Mucosa of stomach (tissue), 1 donor: Measurements from ENCODE around the gene MEMO1.
"Not testable (repeated sequence)": the region's sequence is repeated elsewhere in the genome, so short reads cannot be mapped to it uniquely, and the experiment has no call there.

ENCODE experiments used
- H3K27me3 ChIP-seq: one replicate; pipeline ENCODE4 v1.7.0; 2013; ENCODE audit warnings: mild to moderate bottlenecking, low read length; ENCODE audit not compliant: control insufficient read depth, insufficient read depth
- H3K36me3 ChIP-seq: one replicate; pipeline ENCODE4 v1.7.0; 2013; ENCODE audit warnings: low read length; ENCODE audit not compliant: control insufficient read depth, insufficient read depth
- H3K4me1 ChIP-seq: one replicate; pipeline ENCODE4 v1.7.0; 2013; ENCODE audit warnings: mild to moderate bottlenecking, low read length; ENCODE audit not compliant: control insufficient read depth, insufficient read depth
- H3K4me3 ChIP-seq: one replicate; pipeline ENCODE4 v1.7.0; 2013; ENCODE audit warnings: low read length
- H3K9ac ChIP-seq: one replicate; pipeline ENCODE4 v1.7.0; 2013; ENCODE audit warnings: mild to moderate bottlenecking, low read length, moderate library complexity
- H3K9me3 ChIP-seq: one replicate; pipeline ENCODE4 v1.7.0; 2013; ENCODE audit warnings: mild to moderate bottlenecking, low read length, moderate library complexity; ENCODE audit not compliant: control insufficient read depth
- donor health status: Pancreatic carcinoma.

MEMO1 gene

DNA sequence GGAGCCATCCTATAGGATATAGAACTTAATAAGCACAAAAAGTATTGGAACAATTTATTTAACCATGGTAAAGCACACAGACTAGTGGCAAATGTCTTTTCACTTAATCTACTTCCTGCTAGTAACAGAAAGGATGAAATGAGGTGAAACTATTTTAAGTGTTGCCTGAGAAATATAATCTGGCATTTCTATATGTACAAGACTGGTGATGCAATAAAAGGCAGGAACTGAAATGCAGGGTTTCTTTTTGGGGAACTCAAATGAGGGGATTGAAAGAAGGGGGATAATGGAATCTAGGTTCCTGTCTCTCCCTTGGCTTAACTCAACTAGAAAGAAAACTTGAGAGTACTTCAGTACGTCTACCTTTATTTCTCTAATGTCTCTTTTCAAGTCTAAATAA, 122.3 kb downstream of the MEMO1 start:
- H3K4me1 ChIP-seq: no peaks in the 10 kb centered on the region
- no peaks in the 10 kb centered on the region for H3K27me3 ChIP-seq
- no peak overlapping the region for H3K4me3 ChIP-seq
- H3K36me3 ChIP-seq: no peaks in the 10 kb centered on the region
- no peak overlapping the region for H3K9ac ChIP-seq
- no peaks in the 10 kb centered on the region for H3K9me3 ChIP-seq

DNA sequence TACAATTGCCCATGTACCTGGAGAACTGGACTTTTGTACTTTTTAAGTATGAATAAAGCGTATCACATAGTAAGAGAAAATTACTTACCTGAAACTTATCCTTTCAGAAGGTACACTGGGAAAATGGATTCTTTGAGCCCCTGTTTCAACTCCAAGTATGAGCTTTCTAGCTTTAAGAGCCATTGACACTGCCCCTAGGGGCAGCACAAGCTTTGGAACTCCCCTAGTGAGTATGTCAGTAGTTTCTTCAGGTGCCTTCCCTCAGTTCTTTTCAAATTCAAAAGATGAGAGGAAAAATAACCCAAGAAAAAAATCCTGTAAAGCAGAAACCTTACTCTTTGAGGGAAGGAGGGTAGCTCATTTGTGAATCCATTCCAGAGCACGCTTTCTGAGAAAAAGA, 124.1 kb downstream of the MEMO1 start:
- H3K36me3 ChIP-seq: no peaks in the 10 kb centered on the region
- H3K4me1 ChIP-seq: no peaks in the 10 kb centered on the region
- H3K4me3 ChIP-seq: no peak overlapping the region
- H3K27me3 ChIP-seq: no peaks in the 10 kb centered on the region
- no peaks in the 10 kb centered on the region for H3K9me3 ChIP-seq
- H3K9ac ChIP-seq: no peak overlapping the region

DNA sequence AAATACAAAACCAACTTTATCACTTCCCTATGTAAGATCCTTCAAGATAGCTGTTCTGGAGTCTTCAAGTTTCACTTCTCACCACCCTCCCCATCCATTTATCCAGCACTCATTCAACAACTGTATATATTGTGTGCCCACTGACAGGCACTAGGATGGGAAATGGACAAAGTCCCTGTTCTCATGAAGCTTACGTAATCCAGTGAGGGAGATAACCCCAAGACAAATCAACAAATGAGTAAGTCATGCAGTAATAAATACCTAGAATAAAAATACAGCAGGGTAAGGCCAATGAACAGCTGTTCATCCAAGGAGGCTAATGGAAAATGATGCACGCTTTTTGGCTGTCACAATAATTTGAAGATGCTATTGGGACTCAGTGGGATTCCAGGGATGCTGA, 133.8 kb downstream of the MEMO1 start:
- Histone ChIP-seq H3K27me3 (no peaks in the 10 kb centered on the region), H3K4me1 (no peaks in the 10 kb centered on the region), H3K9me3 (no peaks in the 10 kb centered on the region), H3K4me3 (no peak overlapping the region), H3K9ac (no peak overlapping the region), H3K36me3 (no peaks in the 10 kb centered on the region)

DNA sequence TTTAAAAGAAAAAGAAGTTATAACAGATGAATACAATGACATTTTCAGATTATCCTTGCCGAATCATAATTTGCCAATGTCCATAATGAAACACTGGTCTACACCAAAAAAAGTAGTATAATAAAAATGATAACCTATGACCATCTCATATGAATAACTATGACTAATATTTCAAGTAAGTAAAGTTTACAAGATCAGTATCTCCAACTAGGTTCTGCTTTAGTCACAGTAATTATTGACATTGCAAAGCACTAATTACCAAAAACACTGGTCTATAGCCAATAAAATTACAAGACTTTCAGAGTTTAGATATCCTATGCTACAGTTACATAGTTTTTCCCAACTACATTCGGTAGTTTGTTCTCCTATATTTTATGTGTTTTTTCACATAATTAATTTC, 136.7 kb downstream of the MEMO1 start:
- H3K9me3 ChIP-seq: no peaks in the 10 kb centered on the region
- no peaks in the 10 kb centered on the region for H3K4me1 ChIP-seq
- H3K4me3 ChIP-seq: no peak overlapping the region
- no peaks in the 10 kb centered on the region for H3K27me3 ChIP-seq
- H3K36me3 ChIP-seq: no peaks in the 10 kb centered on the region
- no peak overlapping the region for H3K9ac ChIP-seq

DNA sequence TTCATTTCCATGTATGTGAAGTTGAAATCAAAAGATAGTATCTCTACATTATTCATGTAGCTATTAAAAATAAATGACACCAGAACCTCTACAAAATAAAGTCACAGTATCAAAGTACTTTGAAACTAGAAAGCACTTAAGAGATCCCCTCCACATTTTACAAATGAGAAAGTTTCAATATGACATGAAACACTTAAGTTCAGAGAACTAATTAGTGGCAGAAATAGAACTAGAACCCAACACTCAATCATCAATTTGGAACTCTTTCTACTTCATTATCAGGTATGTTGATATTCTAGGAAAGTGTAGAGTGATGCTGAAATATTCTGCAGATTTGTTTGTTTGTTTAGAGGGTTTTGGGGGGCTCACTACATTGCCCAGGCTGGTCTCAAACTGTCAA, 145.6 kb downstream of the MEMO1 start:
- Histone ChIP-seq H3K9ac (no peak overlapping the region), H3K36me3 (no peaks in the 10 kb centered on the region)

DNA sequence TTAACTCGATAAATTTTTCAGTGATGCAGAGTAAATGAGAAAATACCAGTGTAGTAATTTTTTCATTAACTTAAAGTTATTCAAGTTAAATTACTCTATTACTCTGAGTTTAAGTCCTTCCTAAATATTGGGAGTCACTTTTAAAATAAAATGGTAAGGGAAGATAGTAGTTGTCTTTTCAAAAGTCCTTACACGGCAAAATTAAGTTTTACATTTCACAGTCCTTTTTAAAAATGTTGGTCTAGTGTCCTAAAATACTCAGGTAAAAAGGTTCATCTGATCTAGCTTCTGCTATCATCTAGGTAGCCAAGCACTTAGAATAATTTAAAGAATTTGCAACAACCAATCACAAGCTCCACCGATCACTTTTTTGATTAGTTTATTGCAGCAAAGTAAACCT, 146.9 kb downstream of the MEMO1 start:
- H3K4me3 ChIP-seq: no peak overlapping the region
- H3K9ac ChIP-seq: no peak overlapping the region
- no peaks in the 10 kb centered on the region for H3K9me3 ChIP-seq
- H3K27me3 ChIP-seq: no peaks in the 10 kb centered on the region
- no peaks in the 10 kb centered on the region for H3K4me1 ChIP-seq
- no peaks in the 10 kb centered on the region for H3K36me3 ChIP-seq

More for the DNA sequence above, 145.6 kb downstream of the MEMO1 start:
- H3K9me3 ChIP-seq: no peaks in the 10 kb centered on the region
- no peaks in the 10 kb centered on the region for H3K27me3 ChIP-seq
- no peak overlapping the region for H3K4me3 ChIP-seq
- no peaks in the 10 kb centered on the region for H3K4me1 ChIP-seq

DNA sequence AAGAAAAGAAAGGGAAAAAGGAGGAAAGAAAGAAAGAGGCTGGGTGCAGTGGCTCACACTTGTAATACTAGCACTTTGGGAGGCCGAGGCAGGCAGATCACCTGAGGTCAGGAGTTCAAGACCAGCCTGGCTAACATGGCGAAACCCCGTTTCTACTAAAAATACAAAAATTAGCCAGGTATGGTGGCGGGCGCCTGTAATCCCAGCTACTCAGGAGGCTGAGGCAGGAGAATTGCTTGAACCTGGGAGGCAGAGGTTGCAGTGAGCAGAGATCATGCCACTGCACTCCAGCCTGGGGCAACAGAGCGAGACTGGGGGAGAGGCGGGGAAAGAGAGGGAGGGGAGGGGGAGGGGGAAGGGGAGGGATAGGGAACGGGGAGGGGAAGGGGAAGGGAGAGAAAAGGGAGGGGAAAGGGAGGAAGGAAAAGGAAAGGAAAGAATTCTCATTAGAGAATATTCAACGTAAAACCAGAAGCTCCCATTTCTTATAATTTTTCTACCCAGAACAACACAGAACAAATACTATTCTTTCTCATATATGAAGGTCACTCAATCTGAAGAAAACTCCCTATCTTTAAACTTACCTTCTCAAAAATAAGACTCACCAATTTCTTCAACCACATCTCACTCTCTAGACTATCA, 147.7 kb downstream of the MEMO1 start:
- H3K4me3 ChIP-seq, H3K4me1 ChIP-seq, H3K9me3 ChIP-seq, H3K36me3 ChIP-seq, H3K27me3 ChIP-seq, H3K9ac ChIP-seq: not testable (repeated sequence)

DNA sequence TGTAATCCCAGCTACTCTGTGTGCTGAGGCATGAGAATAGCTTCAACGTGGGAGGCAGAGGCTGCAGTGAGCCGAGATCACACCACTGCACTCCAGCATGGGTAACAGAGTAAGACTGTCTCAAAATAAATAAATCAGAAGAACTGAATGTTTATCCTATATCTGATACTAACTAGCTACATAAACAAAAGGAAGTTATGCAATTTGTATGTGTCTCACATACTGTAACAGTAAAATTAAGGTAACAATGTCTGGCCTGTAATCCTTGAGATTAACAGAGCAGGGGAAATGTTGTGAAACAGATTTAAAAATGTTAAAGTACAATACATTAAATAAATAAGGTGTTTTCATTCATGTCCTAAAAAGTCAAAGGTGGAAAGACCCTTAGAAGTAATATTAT, 150.8 kb downstream of the MEMO1 start:
- Histone ChIP-seq H3K9ac (no peak overlapping the region), H3K36me3 (no peaks in the 10 kb centered on the region), H3K9me3 (no peaks in the 10 kb centered on the region), H3K27me3 (no peaks in the 10 kb centered on the region), H3K4me1 (no peaks in the 10 kb centered on the region), H3K4me3 (no peak overlapping the region)

DNA sequence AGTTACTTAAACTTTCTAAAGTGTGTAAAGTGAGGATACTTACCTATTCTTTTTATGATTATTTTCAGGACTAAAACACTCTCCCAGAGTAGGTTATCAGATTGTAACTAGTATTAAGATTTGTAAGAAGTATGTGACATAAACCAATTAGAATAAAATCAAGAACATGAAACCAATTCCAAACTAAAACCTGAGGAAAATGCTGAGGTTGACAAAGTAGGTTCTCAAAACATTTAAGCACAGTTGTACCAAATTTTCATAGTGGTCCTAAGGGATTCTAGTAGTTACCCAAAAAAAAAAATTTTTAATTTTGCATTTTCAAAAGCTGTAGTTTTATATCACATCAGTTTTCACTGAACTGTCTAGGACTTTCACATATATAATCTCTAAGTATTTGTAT, 157.3 kb downstream of the MEMO1 start:
- no peak overlapping the region for H3K4me3 ChIP-seq
- no peak overlapping the region for H3K9ac ChIP-seq
- no peaks in the 10 kb centered on the region for H3K36me3 ChIP-seq
- no peaks in the 10 kb centered on the region for H3K4me1 ChIP-seq
- no peaks in the 10 kb centered on the region for H3K9me3 ChIP-seq
- H3K27me3 ChIP-seq: no peaks in the 10 kb centered on the region

DNA sequence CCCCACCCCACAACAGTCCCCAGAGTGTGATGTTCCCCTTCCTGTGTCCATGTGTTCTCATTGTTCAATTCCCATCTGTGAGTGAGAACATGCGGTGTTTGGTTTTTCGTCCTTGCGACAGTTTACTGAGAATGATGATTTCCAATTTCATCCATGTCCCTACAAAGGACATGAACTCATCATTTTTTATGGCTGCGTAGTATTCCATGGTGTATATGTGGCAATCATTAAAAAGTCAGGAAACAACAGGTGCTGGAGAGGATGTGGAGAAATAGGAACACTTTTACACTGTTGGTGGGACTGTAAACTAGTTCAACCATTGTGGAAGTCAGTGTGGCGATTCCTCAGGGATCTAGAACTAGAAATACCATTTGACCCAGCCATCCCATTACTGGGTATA, 168.7 kb downstream of the MEMO1 start:
- not testable (repeated sequence) for H3K9ac ChIP-seq, H3K4me3 ChIP-seq, H3K4me1 ChIP-seq, H3K9me3 ChIP-seq, H3K27me3 ChIP-seq, H3K36me3 ChIP-seq

DNA sequence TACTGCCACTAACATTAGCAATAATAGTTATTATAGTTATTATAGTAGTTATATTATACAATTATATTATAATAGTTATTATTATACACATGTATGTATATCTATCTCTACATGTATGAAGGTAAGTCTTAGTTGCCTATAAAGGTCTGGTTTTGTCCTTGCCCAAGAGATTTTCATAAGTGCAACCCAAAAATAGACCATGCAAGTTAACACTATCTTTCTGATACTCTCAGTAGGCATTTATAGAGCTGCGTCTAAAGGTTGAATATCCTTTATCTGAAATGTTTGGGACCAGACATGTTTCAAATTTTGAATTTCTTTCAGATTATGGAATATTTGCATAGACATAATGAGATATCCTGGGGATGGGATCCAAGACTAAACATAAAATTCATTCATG, 175.4 kb downstream of the MEMO1 start:
- H3K36me3 ChIP-seq: no peaks in the 10 kb centered on the region
- no peak overlapping the region for H3K9ac ChIP-seq
- H3K4me1 ChIP-seq: no peaks in the 10 kb centered on the region
- no peak overlapping the region for H3K4me3 ChIP-seq
- H3K27me3 ChIP-seq: no peaks in the 10 kb centered on the region
- H3K9me3 ChIP-seq: no peaks in the 10 kb centered on the region

DNA sequence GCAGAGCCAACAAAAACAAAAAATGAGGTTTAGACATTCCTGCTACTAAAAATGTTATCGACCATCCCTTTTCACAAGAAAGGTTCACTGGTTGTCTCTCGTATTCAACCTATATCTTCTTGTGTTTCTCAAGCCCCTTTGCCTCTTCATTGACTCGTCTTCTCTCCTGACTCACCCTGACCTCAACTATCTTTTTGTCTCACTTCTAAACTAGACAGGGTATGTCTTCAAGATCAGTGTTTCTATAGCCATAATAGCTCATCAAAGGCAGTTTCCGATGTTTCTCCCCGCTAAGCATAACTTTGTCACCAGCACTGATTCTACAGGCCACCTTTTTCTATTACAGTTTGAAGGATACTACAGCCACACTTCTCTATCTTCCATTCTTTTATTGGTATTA, 178.4 kb downstream of the MEMO1 start:
- no peaks in the 10 kb centered on the region for H3K27me3 ChIP-seq
- no peaks in the 10 kb centered on the region for H3K36me3 ChIP-seq
- no peak overlapping the region for H3K9ac ChIP-seq
- H3K4me1 ChIP-seq: no peaks in the 10 kb centered on the region
- no peaks in the 10 kb centered on the region for H3K9me3 ChIP-seq
- no peak overlapping the region for H3K4me3 ChIP-seq

DNA sequence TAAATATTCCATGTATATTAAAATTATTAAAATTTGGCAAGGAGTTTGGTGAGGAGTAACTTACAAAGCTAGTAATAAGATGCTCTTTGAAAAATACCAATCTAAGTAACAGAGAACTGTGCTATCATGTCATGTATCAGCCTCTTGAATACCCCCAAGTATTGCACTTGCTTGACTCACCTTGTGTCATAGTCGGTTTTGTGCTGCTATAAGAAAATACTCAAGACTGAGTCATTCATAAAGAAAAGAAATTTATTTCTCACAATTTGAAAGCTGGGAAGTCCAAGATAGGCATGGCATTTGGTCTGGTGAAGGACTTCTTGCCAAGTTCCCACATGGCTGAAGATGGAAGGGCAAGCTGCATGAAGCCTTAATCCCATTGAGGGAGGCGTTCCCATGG, 179.2 kb downstream of the MEMO1 start:
- Histone ChIP-seq H3K4me3 (no peak overlapping the region), H3K27me3 (no peaks in the 10 kb centered on the region), H3K4me1 (no peaks in the 10 kb centered on the region), H3K36me3 (no peaks in the 10 kb centered on the region), H3K9ac (no peak overlapping the region), H3K9me3 (no peaks in the 10 kb centered on the region)
